Frontal cortex (tissue), 4 donors: ENCODE measurements around the gene ATP13A1. TPM values are rescaled to one million over a fixed set of nuclear protein-coding genes. Genes with fewer than 3 reads are reported as not detected.
"Not testable (repeated sequence)": the region's sequence is repeated elsewhere in the genome, so short reads cannot be mapped to it uniquely, and the experiment has no call there.

Experiments used
- DNase-seq, 2 donors: peaks; one replicate each; pipeline ENCODE4 v3.0.0; 2012; ENCODE audit warnings: low spot score in 2 of 2
- FAIRE-seq: peaks from 2 replicates; lab custom pipeline; 2012; peaks lifted over from hg19 to GRCh38; lab: Jason Lieb, UNC
- total RNA-seq: library from RNA; depleted of rRNA; stranded (reverse); fragments of >200 nt; gene quantifications from one replicate; pipeline ENCODE4 v1.2.3, GENCODE V29; 2014
- donor health status: control.
- donor health status: control.
- donor health status: control.

The ATP13A1 gene
- total RNA-seq, 1 donor from 2014 or later, result 22.0 TPM

GRCh38 chr19:19627621-19628500 is 35.6 kb downstream of the ATP13A1 start, which contains the start of gene LPAR2:
Gene LPAR2, minus strand, starts transcription at chr19:19628220. Its CDS starts 945 bp downstream, at chr19:19627275.
- peak; percentile 61 to 73 for DNase-seq
- FAIRE-seq, result no peak

GRCh38 chr19:19626516-19627472 is 36.7 kb downstream of the ATP13A1 start:
- no peak for FAIRE-seq
- DNase-seq, result peak; percentile 5 to 29

GRCh38 chr19:19624032-19624570 is 39.4 kb downstream of the ATP13A1 start:
- DNase-seq, result no peak

GRCh38 chr19:19623383-19623782 is 40.1 kb downstream of the ATP13A1 start:
- DNase-seq (no peak), FAIRE-seq (no peak)

More at GRCh38 chr19:19624032-19624570, 39.4 kb downstream of the ATP13A1 start:
- FAIRE-seq, result no peak

GRCh38 chr19:19619849-19620210 is 43.6 kb downstream of the ATP13A1 start:
- DNase-seq (no peak), FAIRE-seq (no peak)

GRCh38 chr19:19619181-19619848 is 44.2 kb downstream of the ATP13A1 start:
- no peak for FAIRE-seq

GRCh38 chr19:19618219-19619051 is 45.0 kb downstream of the ATP13A1 start, which contains the start of gene PBX4:
Gene PBX4, minus strand, starts transcription at chr19:19618687. Its CDS starts 58 bp downstream, at chr19:19618629.
- FAIRE-seq, result no peak
- peak; percentile 91 to 97 for DNase-seq

More at GRCh38 chr19:19619181-19619848, 44.2 kb downstream of the ATP13A1 start:
- DNase-seq, result no peak

- DNase-seq (no peak), FAIRE-seq (no peak)
Measured at GRCh38 chr19:19615086-19615485, 48.4 kb downstream of the ATP13A1 start.

- no peak for DNase-seq
- no peak for FAIRE-seq
Measured at GRCh38 chr19:19613506-19613905, 50.0 kb downstream of the ATP13A1 start.

GRCh38 chr19:19610376-19611202 is 52.9 kb downstream of the ATP13A1 start:
- no peak for DNase-seq

GRCh38 chr19:19606686-19607085 is 56.8 kb downstream of the ATP13A1 start:
- FAIRE-seq, DNase-seq: not testable (repeated sequence)

More at GRCh38 chr19:19610376-19611202, 52.9 kb downstream of the ATP13A1 start:
- no peak for FAIRE-seq

GRCh38 chr19:19606021-19606420 is 57.5 kb downstream of the ATP13A1 start:
- FAIRE-seq (no peak), DNase-seq (no peak)

- no peak for FAIRE-seq
- no peak for DNase-seq
Measured at GRCh38 chr19:19602713-19603324, 60.7 kb downstream of the ATP13A1 start.

GRCh38 chr19:19602136-19602712 is 61.3 kb downstream of the ATP13A1 start:
- FAIRE-seq (no peak), DNase-seq (no peak)

- FAIRE-seq, result no peak
- no peak for DNase-seq
Measured at GRCh38 chr19:19600793-19601330, 62.6 kb downstream of the ATP13A1 start.

GRCh38 chr19:19598728-19599451 is 64.6 kb downstream of the ATP13A1 start:
- DNase-seq, FAIRE-seq: not testable (repeated sequence)
